ENCODE results near the gene ZNF580. TPM values are rescaled to one million over a fixed set of nuclear protein-coding genes. Genes with fewer than 3 reads are reported as not detected.
A peak's percentile ranks its signal among the peaks of the same experiment; 100 is the strongest.

ZNF580 gene
- total RNA-seq, 1 experiment from 2014 or later = 32.0 TPM

DNA sequence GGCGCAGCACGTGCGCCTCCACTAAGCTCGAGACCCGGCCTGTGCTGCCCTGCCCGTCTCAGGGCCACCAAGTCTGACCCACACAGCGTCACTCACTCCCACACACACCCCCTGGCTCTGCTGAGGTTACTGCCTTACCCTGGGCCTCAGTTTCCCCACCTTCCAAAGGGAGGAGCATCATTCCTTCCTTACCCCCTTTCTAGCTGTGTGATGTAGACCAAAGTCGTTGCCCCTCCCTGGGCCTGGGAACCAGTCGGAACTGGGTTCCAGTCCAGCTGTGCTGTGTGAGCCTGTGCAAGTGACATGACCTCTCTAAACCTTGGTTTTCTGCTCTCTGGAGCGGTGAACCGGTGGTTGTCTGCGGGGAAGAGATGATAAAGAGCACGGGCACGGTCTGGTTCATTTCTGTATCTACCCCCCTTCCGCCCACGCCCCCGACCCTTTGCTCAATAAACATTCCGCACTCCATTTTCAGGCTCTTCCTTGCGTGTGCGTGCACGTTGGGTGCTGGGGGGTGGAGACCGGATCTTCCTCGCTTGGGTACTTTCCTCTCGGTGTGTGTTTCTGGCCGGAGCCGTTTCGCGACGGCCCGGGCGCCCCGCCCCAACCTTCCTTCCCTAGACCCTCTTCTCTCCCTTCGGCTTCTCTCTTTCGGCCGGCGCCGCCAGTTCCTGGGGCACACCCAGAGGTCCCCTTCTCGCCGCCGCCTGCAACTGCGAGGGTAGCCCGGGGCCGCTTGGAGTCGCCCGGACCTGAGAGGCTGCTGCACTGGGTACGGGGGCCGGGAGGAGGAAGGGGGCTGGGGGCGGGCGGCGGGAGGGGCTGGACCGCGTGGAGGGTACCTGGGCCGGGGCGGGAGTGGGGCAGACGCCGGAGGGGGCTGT is 2.4 kb downstream of the ZNF580 start, which contains the start of gene ZNF581 (continued):
- TF ChIP-seq ERG (CRISPR knock-in tag; IDR thresholded peaks at IDR 0.05) = 0 out of 2 replicates have a peak, but pooled peaks have one; percentile 31
- no peak for TF ChIP-seq CREB1 (CRISPR knock-in tag; IDR thresholded peaks at IDR 0.05)
- no peak for TF ChIP-seq ATF1 (CRISPR knock-in tag; IDR thresholded peaks at IDR 0.05)
- TF ChIP-seq HMGA2 (CRISPR knock-in tag; IDR thresholded peaks at IDR 0.05) = no peak
- no peak for TF ChIP-seq ELF4 (CRISPR knock-in tag; IDR thresholded peaks at IDR 0.05; ENCODE audit: low read depth)
- TF ChIP-seq AFF4 (CRISPR knock-in tag; IDR thresholded peaks at IDR 0.05; ENCODE audit: borderline replicate concordance) = no peak
- no peak for TF ChIP-seq SOX15 (CRISPR knock-in tag; IDR thresholded peaks at IDR 0.05)
- TF ChIP-seq, protein P1, sequence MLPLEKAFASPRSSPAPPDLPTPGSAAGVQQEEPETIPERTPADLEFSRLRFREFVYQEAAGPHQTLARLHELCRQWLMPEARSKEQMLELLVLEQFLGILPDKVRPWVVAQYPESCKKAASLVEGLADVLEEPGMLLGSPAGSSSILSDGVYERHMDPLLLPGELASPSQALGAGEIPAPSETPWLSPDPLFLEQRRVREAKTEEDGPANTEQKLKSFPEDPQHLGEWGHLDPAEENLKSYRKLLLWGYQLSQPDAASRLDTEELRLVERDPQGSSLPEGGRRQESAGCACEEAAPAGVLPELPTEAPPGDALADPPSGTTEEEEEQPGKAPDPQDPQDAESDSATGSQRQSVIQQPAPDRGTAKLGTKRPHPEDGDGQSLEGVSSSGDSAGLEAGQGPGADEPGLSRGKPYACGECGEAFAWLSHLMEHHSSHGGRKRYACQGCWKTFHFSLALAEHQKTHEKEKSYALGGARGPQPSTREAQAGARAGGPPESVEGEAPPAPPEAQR (CRISPR knock-in tag; IDR thresholded peaks at IDR 0.05) = no peak
- TF ChIP-seq KAT7 (CRISPR knock-in tag; IDR thresholded peaks at IDR 0.05; ENCODE audit: borderline replicate concordance) = peak; percentile 86; the same call in 1 of the 2 replicates
- TF ChIP-seq NFE2L1 (CRISPR knock-in tag; IDR thresholded peaks at IDR 0.05) = peak; percentile 76; the same call in 1 of the 2 replicates
- TF ChIP-seq ESRRA (CRISPR knock-in tag; IDR thresholded peaks at IDR 0.05; ENCODE audit: borderline replicate concordance) = no peak
- no peak for TF ChIP-seq NFATC4 (CRISPR knock-in tag; IDR thresholded peaks at IDR 0.05)
- TF ChIP-seq ETV6 (CRISPR knock-in tag; IDR thresholded peaks at IDR 0.05) = no peak
- no peak for TF ChIP-seq MYBL2 (CRISPR knock-in tag; IDR thresholded peaks at IDR 0.05)
- TF ChIP-seq NR1H2 (CRISPR knock-in tag; IDR thresholded peaks at IDR 0.05) = no peak
- TF ChIP-seq ZNF671 (CRISPR knock-in tag; IDR thresholded peaks at IDR 0.05) = no peak
- TF ChIP-seq MLX (CRISPR knock-in tag; IDR thresholded peaks at IDR 0.05) = no peak
- TF ChIP-seq ZNF425 (CRISPR knock-in tag; conservative IDR thresholded peaks at IDR 0.05) = no peak
- TF ChIP-seq ZNF121 (CRISPR knock-in tag; IDR thresholded peaks at IDR 0.05) = no peak
- TF ChIP-seq, protein P2, sequence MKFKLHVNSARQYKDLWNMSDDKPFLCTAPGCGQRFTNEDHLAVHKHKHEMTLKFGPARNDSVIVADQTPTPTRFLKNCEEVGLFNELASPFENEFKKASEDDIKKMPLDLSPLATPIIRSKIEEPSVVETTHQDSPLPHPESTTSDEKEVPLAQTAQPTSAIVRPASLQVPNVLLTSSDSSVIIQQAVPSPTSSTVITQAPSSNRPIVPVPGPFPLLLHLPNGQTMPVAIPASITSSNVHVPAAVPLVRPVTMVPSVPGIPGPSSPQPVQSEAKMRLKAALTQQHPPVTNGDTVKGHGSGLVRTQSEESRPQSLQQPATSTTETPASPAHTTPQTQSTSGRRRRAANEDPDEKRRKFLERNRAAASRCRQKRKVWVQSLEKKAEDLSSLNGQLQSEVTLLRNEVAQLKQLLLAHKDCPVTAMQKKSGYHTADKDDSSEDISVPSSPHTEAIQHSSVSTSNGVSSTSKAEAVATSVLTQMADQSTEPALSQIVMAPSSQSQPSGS (CRISPR knock-in tag; IDR thresholded peaks at IDR 0.05; ENCODE audit: borderline replicate concordance, low read depth) = no peak
- TF ChIP-seq GABPB1 (CRISPR knock-in tag; IDR thresholded peaks at IDR 0.05) = peak; percentile 70
- TF ChIP-seq ZNF423 (CRISPR knock-in tag; IDR thresholded peaks at IDR 0.05) = no peak
- peak; percentile 70 for TF ChIP-seq SP1 (CRISPR knock-in tag; conservative IDR thresholded peaks at IDR 0.05)
- TF ChIP-seq ZBTB21 (CRISPR knock-in tag; IDR thresholded peaks at IDR 0.05; ENCODE audit: borderline replicate concordance) = no peak
- TF ChIP-seq RELA (CRISPR knock-in tag; IDR thresholded peaks at IDR 0.05; ENCODE audit: borderline replicate concordance) = no peak
- no peak for TF ChIP-seq NR3C1 (CRISPR knock-in tag; conservative IDR thresholded peaks at IDR 0.05; ENCODE audit: low read depth)

Measured in WTC11 (cell line).